HL-60 (cell line): ENCODE measurements around the gene ALK.

Source experiments
- GABPA ChIP-seq: IDR thresholded peaks from 2 replicates; pipeline ENCODE4 v1.6.1; 2012; ENCODE audit warnings: low read depth
- POLR2AphosphoS5 ChIP-seq: IDR thresholded peaks from 2 replicates; pipeline ENCODE4 v1.6.1; 2012; ENCODE audit warnings: low read depth
- REST ChIP-seq: IDR thresholded peaks from 2 replicates; pipeline ENCODE4 v1.6.1; 2012; ENCODE audit warnings: low read depth; ENCODE audit not compliant: insufficient replicate concordance
- SPI1 ChIP-seq: IDR thresholded peaks from 2 replicates; pipeline ENCODE4 v1.6.1; 2012; ENCODE audit warnings: low read depth, mild to moderate bottlenecking, borderline replicate concordance
- TF ChIP-seq, protein P1 (sequence below): IDR thresholded peaks from one replicate; pipeline ENCODE4 v1.5.1; 2011; ENCODE audit warnings: low read length, control low read depth, inconsistent platforms; ENCODE audit not compliant: insufficient read depth

- TF ChIP-seq REST, result no peak
- TF ChIP-seq, protein P1, sequence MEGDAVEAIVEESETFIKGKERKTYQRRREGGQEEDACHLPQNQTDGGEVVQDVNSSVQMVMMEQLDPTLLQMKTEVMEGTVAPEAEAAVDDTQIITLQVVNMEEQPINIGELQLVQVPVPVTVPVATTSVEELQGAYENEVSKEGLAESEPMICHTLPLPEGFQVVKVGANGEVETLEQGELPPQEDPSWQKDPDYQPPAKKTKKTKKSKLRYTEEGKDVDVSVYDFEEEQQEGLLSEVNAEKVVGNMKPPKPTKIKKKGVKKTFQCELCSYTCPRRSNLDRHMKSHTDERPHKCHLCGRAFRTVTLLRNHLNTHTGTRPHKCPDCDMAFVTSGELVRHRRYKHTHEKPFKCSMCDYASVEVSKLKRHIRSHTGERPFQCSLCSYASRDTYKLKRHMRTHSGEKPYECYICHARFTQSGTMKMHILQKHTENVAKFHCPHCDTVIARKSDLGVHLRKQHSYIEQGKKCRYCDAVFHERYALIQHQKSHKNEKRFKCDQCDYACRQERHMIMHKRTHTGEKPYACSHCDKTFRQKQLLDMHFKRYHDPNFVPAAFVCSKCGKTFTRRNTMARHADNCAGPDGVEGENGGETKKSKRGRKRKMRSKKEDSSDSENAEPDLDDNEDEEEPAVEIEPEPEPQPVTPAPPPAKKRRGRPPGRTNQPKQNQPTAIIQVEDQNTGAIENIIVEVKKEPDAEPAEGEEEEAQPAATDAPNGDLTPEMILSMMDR, result no peak
- TF ChIP-seq POLR2AphosphoS5, result no peak
- TF ChIP-seq GABPA, result no peak
- TF ChIP-seq SPI1, result no peak
These were observed 307.0 kb downstream of the ALK start for GRCh38 chr2:29614295-29614830.
